ENCODE data around the gene CD164. TPM values are rescaled to one million over a fixed set of nuclear protein-coding genes. Genes with fewer than 3 reads are reported as not detected.

Gene CD164
- total RNA-seq, 1 experiment from 2014 or later = 84.7 TPM

DNA sequence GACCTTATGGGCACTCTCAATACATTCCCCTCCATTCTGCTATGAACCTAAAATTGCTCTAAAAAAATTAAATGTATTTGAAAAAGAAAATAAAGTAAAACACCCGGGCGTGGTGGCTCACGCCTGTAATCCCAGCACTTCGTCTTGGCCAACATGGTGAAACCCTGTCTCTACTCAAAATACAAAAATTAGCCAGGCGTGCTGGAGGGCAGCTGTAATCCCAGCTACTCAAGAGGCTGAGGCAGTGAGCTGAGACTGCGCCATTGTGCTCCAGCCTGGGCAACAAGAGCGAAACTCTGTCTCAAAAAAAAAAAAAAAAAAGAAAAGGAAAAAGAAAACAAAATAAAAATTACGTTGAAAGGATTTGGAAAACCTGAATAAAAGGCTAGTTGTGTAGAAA is 60.5 kb downstream of the CD164 start:
- Histone ChIP-seq H3K27me3 (ENCODE audit: control insufficient read depth, insufficient read depth, low read length) (no peaks in the 10 kb centered on the region), H3K36me3 (replicated peaks; ENCODE audit: control insufficient read depth, insufficient read depth, low read length) (no peaks in the 10 kb centered on the region), H3K4me3 (ENCODE audit: insufficient read depth, low read depth, low read length) (no peak overlapping the region)
- no peak for DNase-seq

- H3K27me3 ChIP-seq (ENCODE audit: control insufficient read depth, insufficient read depth, low read length) = no peaks in the 10 kb centered on the region
- H3K4me3 ChIP-seq (ENCODE audit: insufficient read depth, low read depth, low read length) = no peak overlapping the region
- H3K36me3 ChIP-seq (replicated peaks; ENCODE audit: control insufficient read depth, insufficient read depth, low read length) = no peaks in the 10 kb centered on the region
- DNase-seq = no peak
Observed at GRCh38 chr6:109320072-109320471, 62.2 kb downstream of the CD164 start.

DNA sequence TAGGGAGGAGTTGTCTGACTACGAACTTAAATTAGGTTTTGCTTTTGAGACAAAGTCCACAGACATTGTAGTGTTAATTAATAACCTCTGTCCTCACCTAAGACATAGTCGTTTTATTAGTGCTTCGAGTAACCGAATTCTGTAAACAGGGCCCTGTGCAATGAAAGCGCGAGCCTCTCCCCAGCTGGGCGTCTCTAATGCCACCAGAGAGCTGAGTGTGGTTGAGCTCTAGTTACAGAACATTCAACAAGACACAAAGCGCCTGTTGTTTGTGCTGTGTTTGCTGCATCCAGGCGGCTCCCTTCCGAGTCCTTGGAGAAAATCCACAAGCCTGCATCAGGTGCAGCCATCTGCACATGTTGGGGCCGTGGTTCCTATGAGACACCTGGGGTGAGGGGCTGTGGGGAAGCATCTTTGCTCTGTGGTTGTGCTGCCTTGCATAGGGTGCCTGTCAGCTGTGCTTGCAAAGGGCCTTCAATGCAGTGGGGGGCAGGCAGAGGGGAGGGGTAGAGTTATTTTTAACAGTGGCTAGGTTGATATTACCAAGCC is 63.9 kb downstream of the CD164 start:
- DNase-seq = no peak
- no peak overlapping the region for H3K4me3 ChIP-seq (ENCODE audit: insufficient read depth, low read depth, low read length)
- no peaks in the 10 kb centered on the region for H3K36me3 ChIP-seq (replicated peaks; ENCODE audit: control insufficient read depth, insufficient read depth, low read length)
- H3K27me3 ChIP-seq (ENCODE audit: control insufficient read depth, insufficient read depth, low read length) = no peaks in the 10 kb centered on the region

GRCh38 chr6:109316909-109317308 is 65.4 kb downstream of the CD164 start:
- no peaks in the 10 kb centered on the region for H3K36me3 ChIP-seq (replicated peaks; ENCODE audit: control insufficient read depth, insufficient read depth, low read length)
- no peaks in the 10 kb centered on the region for H3K27me3 ChIP-seq (ENCODE audit: control insufficient read depth, insufficient read depth, low read length)
- DNase-seq = no peak
- no peak overlapping the region for H3K4me3 ChIP-seq (ENCODE audit: insufficient read depth, low read depth, low read length)

Other genes starting within 250 kb of the CD164 start
- 0.35 TPM in 1 of 2 replicates, not detected in the other for gene PPIL6, start 58.2 kb upstream of the CD164 start, total RNA-seq (2014; rRNA removed; shearing (Covaris generic))
- 11.3 and 13.2 TPM in 2 replicates for gene SMPD2, start 58.3 kb upstream of the CD164 start, total RNA-seq (2014; rRNA removed; shearing (Covaris generic))
- gene MICAL1, start 73.3 kb upstream of the CD164 start, total RNA-seq (2014; rRNA removed; shearing (Covaris generic)) = 45.1 and 56.9 TPM in 2 replicates
- gene ZBTB24, start 100.8 kb upstream of the CD164 start, total RNA-seq (2014; rRNA removed; shearing (Covaris generic)) = 17.8 and 18.1 TPM in 2 replicates